Measurements from ENCODE around the gene GRM4. TPM values are rescaled to one million over a fixed set of nuclear protein-coding genes. Genes with fewer than 3 reads are reported as not detected.

Gene GRM4
- polyA plus RNA-seq, 1 of the 3 experiments (the other 2 are of a cell fraction): not detected

DNA sequence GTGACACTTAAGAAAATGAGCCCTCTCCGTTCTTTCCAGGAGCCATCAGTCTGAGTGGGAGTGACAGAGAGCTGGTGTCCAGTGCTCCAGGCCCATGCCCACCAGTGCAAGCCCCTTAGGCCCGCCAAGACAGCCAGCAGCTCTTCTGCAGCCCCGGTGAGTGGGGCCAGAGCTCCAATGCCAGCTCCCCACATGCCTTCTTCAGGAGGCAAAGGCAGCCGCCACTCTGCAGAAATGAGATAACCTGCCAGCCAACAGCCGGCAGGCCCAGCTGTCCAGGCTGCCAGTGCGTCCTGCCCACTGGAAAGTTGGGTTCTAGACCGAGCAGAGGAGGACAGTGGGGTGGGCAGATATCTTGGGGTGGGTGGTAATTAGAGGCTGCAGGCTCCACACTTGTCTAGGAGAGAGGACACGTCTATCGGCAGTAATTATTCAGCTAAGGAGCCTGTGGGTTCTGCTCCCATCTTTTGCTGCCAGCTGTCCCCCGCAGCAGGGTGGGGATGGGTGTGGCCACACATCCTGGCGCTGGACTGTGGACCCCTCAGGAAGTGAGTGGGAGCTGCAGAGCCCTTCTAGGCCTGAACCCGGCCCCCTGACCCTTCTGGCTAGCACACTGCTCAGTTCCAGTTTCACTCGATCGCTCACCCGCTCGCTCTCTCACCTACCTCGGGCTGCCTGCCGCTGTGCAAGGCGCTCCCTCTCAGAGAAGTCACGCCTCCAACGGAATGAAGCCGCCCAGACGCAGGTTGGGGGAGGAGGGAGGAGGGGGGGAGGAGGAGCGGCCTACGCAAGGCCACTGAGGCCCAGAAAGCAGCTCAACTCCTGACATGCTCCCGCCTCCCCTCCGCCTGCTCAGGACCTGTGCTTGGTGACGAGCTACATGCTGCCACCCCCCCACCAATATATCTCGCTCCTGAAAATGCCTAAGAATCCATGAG lies 3.6 kb downstream of the GRM4 start:
- no peaks in the 10 kb centered on the region for H3F3A ChIP-seq (replicated peaks; ENCODE audit: insufficient read depth)
- ChIA-PET CTCF (interaction anchor here (0.8 to 10.6 kb wide), 12 partner anchors 10 to 437 kb away, joined by 3 to 85 read pairs (median 4); no protein-coding TSS in a partner anchor), POLR2A (interaction anchor here (0.6 kb wide), 1 partner anchor 281 kb away, joined by 3 read pairs; no protein-coding TSS in a partner anchor)
- TF ChIP-seq TAF1 (IDR thresholded peaks at IDR 0.05; ENCODE audit: borderline replicate concordance, low read depth, low read length) (no peak), RAD21 (IDR thresholded peaks at IDR 0.05; ENCODE audit: low read length) (no peak), RFX5 (IDR thresholded peaks at IDR 0.05; ENCODE audit: low read length) (no peak), MEF2A (IDR thresholded peaks at IDR 0.05; ENCODE audit: borderline replicate concordance, low read depth) (no peak), TEAD4 (IDR thresholded peaks at IDR 0.05; ENCODE audit: borderline replicate concordance, insufficient read depth) (no peak), POLR2AphosphoS5 (IDR thresholded peaks at IDR 0.05; ENCODE audit: low read depth, low read length) (no peak), EP300 (IDR thresholded peaks at IDR 0.05; ENCODE audit: borderline replicate concordance in 1 of 2, low read depth in 1 of 2, low read length in 1 of 2) (no peak)
- TF ChIP-seq, protein P1, sequence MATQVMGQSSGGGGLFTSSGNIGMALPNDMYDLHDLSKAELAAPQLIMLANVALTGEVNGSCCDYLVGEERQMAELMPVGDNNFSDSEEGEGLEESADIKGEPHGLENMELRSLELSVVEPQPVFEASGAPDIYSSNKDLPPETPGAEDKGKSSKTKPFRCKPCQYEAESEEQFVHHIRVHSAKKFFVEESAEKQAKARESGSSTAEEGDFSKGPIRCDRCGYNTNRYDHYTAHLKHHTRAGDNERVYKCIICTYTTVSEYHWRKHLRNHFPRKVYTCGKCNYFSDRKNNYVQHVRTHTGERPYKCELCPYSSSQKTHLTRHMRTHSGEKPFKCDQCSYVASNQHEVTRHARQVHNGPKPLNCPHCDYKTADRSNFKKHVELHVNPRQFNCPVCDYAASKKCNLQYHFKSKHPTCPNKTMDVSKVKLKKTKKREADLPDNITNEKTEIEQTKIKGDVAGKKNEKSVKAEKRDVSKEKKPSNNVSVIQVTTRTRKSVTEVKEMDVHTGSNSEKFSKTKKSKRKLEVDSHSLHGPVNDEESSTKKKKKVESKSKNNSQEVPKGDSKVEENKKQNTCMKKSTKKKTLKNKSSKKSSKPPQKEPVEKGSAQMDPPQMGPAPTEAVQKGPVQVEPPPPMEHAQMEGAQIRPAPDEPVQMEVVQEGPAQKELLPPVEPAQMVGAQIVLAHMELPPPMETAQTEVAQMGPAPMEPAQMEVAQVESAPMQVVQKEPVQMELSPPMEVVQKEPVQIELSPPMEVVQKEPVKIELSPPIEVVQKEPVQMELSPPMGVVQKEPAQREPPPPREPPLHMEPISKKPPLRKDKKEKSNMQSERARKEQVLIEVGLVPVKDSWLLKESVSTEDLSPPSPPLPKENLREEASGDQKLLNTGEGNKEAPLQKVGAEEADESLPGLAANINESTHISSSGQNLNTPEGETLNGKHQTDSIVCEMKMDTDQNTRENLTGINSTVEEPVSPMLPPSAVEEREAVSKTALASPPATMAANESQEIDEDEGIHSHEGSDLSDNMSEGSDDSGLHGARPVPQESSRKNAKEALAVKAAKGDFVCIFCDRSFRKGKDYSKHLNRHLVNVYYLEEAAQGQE (IDR thresholded peaks at IDR 0.05; ENCODE audit: low read depth, low read length): no peak
- 0 out of 2 replicates have a peak, but pooled peaks cover 4% of the 10 kb centered on the region for H4K20me1 ChIP-seq (ENCODE audit: insufficient read depth)
- H3K4me1 ChIP-seq (ENCODE audit: control insufficient read depth in 1 of 2, insufficient read depth in 2 of 2, low read depth in 1 of 2, low read length in 1 of 2): peaks cover 0 to 20% of the 10 kb centered on the region in 2 experiments; a peak in 2 of 4 replicates
- H3K9me2 ChIP-seq: no peaks in the 10 kb centered on the region
- no peaks in the 10 kb centered on the region for H3K79me2 ChIP-seq (ENCODE audit: insufficient read depth)
- no peak overlapping the region for H3K27ac ChIP-seq (ENCODE audit: low read depth in 2 of 2, low read length in 1 of 2)
- no peak overlapping the region for H3K4me2 ChIP-seq
- peaks cover 61% of the 10 kb centered on the region for H3K27me3 ChIP-seq (ENCODE audit: insufficient read depth)
- no peak for DNase-seq
- H3K9ac ChIP-seq: no peak overlapping the region
- WGBS (ENCODE audit: low lambda C conversion rate): 80% methylated on average over 24 of the region's 29 CpGs
- no peaks in the 10 kb centered on the region for H3K36me3 ChIP-seq (replicated peaks in 1 of 2; ENCODE audit: control insufficient read depth in 1 of 2, insufficient read depth in 2 of 2, low read length in 1 of 2)
- no peak overlapping the region for H2AFZ ChIP-seq (ENCODE audit: low read depth)
- no peaks in the 10 kb centered on the region for H3K9me3 ChIP-seq
- H3K4me3 ChIP-seq (ENCODE audit: low read depth in 2 of 2, low read length in 1 of 2): no peak overlapping the region

DNA sequence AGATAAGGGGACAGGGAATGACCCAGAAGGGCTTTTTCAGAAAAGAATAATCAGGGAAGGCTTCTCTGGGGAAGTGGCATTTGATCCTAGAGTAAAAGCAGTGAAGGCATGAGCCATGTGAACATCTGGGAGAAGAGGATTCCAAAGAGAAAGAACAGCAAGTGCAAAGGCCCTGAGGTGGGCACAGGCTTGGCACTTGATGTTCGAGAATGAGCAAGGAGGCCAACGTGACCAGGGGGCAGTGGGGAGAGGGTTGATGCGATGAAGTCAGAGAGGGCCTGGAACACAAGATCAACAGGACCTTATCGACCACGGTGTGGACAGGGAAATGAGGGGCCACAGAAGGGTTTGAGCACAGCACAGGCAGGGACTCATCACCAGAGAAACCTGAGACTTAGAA lies 5.8 kb downstream of the GRM4 start:
- Histone ChIP-seq H3K9ac (no peak overlapping the region), H3K27ac (ENCODE audit: low read depth in 2 of 2, low read length in 1 of 2) (no peak overlapping the region), H3F3A (replicated peaks; ENCODE audit: insufficient read depth) (no peaks in the 10 kb centered on the region), H3K4me2 (no peak overlapping the region), H3K36me3 (replicated peaks in 1 of 2; ENCODE audit: control insufficient read depth in 1 of 2, insufficient read depth in 2 of 2, low read length in 1 of 2) (no peaks in the 10 kb centered on the region), H3K4me3 (ENCODE audit: low read depth in 2 of 2, low read length in 1 of 2) (no peak overlapping the region), H3K27me3 (ENCODE audit: insufficient read depth) (peaks cover 57% of the 10 kb centered on the region), H3K9me2 (no peaks in the 10 kb centered on the region), H2AFZ (ENCODE audit: low read depth) (no peak overlapping the region), H4K20me1 (ENCODE audit: insufficient read depth) (0 out of 2 replicates have a peak, but pooled peaks cover 4% of the 10 kb centered on the region), H3K4me1 (ENCODE audit: control insufficient read depth in 1 of 2, insufficient read depth in 2 of 2, low read depth in 1 of 2, low read length in 1 of 2) (peaks cover 0 to 20% of the 10 kb centered on the region in 2 experiments; a peak in 2 of 4 replicates), H3K79me2 (ENCODE audit: insufficient read depth) (no peaks in the 10 kb centered on the region), H3K9me3 (no peaks in the 10 kb centered on the region)
- CTCF ChIA-PET: interaction anchor here (1.0 to 2.0 kb wide), 2 partner anchors 15 to 396 kb away, joined by 5 to 11 read pairs; no protein-coding TSS in a partner anchor
- TF ChIP-seq, protein P2, sequence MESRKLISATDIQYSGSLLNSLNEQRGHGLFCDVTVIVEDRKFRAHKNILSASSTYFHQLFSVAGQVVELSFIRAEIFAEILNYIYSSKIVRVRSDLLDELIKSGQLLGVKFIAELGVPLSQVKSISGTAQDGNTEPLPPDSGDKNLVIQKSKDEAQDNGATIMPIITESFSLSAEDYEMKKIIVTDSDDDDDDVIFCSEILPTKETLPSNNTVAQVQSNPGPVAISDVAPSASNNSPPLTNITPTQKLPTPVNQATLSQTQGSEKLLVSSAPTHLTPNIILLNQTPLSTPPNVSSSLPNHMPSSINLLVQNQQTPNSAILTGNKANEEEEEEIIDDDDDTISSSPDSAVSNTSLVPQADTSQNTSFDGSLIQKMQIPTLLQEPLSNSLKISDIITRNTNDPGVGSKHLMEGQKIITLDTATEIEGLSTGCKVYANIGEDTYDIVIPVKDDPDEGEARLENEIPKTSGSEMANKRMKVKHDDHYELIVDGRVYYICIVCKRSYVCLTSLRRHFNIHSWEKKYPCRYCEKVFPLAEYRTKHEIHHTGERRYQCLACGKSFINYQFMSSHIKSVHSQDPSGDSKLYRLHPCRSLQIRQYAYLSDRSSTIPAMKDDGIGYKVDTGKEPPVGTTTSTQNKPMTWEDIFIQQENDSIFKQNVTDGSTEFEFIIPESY (IDR thresholded peaks at IDR 0.05; ENCODE audit: borderline replicate concordance, low read depth): no peak
- no peak for TF ChIP-seq RFX5 (IDR thresholded peaks at IDR 0.05; ENCODE audit: low read length)
- TF ChIP-seq RAD21 (IDR thresholded peaks at IDR 0.05; ENCODE audit: low read length): no peak
- no peak for TF ChIP-seq GATA2 (CRISPR knock-in tag; IDR thresholded peaks at IDR 0.05)
- TF ChIP-seq YY1 (IDR thresholded peaks at IDR 0.05; ENCODE audit: low read depth): no peak
- no peak for TF ChIP-seq RCOR1 (IDR thresholded peaks at IDR 0.05; ENCODE audit: low read length)
- no peak for DNase-seq
- POLR2A ChIA-PET: no interaction called here
- 56% methylated on average over 5 of the region's 5 CpGs for WGBS (ENCODE audit: low lambda C conversion rate)

Measured in SK-N-SH (cell line).